Measurements from ENCODE around the gene ZFP1. TPM values are rescaled to one million over a fixed set of nuclear protein-coding genes. Genes with fewer than 3 reads are reported as not detected.

ZFP1 gene
- total and polyA plus RNA-seq, 2 experiments from 2014 or later: 4.8 to 12.5 TPM

- no peak for ATAC-seq
- no peak overlapping the region for H3K27ac ChIP-seq (ENCODE audit: low read depth)
- H3K27ac Mint-ChIP-seq: no peak overlapping the region
- H3K4me3 Mint-ChIP-seq: no peak overlapping the region
- no peaks in the 10 kb centered on the region for H3K36me3 Mint-ChIP-seq (ENCODE audit: low read depth)
- no peaks in the 10 kb centered on the region for H3K4me1 ChIP-seq (ENCODE audit: insufficient read depth)
- peaks cover 2% of the 10 kb centered on the region for H3K27me3 Mint-ChIP-seq (ENCODE audit: insufficient read depth, low read depth, poor library complexity)
- H3F3A ChIP-seq (replicated peaks; ENCODE audit: low read depth): no peaks in the 10 kb centered on the region
- H3K79me2 ChIP-seq (replicated peaks; ENCODE audit: insufficient read depth): no peaks in the 10 kb centered on the region
- no peak for DNase-seq (ENCODE audit: low spot score)
- no peak overlapping the region for H2AFZ ChIP-seq
- no peaks in the 10 kb centered on the region for H3K9me2 ChIP-seq (ENCODE audit: insufficient read depth)
- H3K36me3 ChIP-seq (ENCODE audit: insufficient read depth): no peaks in the 10 kb centered on the region
- H3K4me1 Mint-ChIP-seq: no peaks in the 10 kb centered on the region
- H3K27me3 ChIP-seq (ENCODE audit: insufficient read depth): no peaks in the 10 kb centered on the region
- TF ChIP-seq EZH2phosphoT487 (IDR thresholded peaks at IDR 0.05; ENCODE audit: unreplicated experiment) (no peak), JUNB (IDR thresholded peaks at IDR 0.05; ENCODE audit: unreplicated experiment) (no peak), ZNF114 (CRISPR knock-in tag; IDR thresholded peaks at IDR 0.05) (no peak), ETS1 (IDR thresholded peaks at IDR 0.05) (no peak), CTCF (conservative IDR thresholded peaks at IDR 0.05; ENCODE audit: low read depth in 2 of 2) (no peak), ZNF462 (CRISPR knock-in tag; IDR thresholded peaks at IDR 0.05) (no peak), EZH2 (IDR thresholded peaks at IDR 0.05; ENCODE audit: low read depth, unreplicated experiment) (no peak), CREB1 (CRISPR knock-in tag; IDR thresholded peaks at IDR 0.05; ENCODE audit: low read depth) (no peak), NANOG (IDR thresholded peaks at IDR 0.05; ENCODE audit: borderline replicate concordance) (no peak), REST (IDR thresholded peaks at IDR 0.05; ENCODE audit: unreplicated experiment) (no peak), ZNF331 (CRISPR knock-in tag; IDR thresholded peaks at IDR 0.05; ENCODE audit: low read depth) (no peak), POLR2AphosphoS5 (IDR thresholded peaks at IDR 0.05; ENCODE audit: low read depth) (no peak)
- H3K9me3 Mint-ChIP-seq: no peaks in the 10 kb centered on the region; the same call in 2 of the 3 replicates
- H4K20me1 ChIP-seq (replicated peaks; ENCODE audit: insufficient read depth): no peaks in the 10 kb centered on the region
- no peak overlapping the region for H3K4me3 ChIP-seq
- H3K4me2 ChIP-seq: no peak overlapping the region
These were observed 71.5 kb downstream of the ZFP1 start for GRCh38 chr16:75219838-75220237.
